Measurements from ENCODE around the gene TLN1. TPM values are rescaled to one million over a fixed set of nuclear protein-coding genes. Genes with fewer than 3 reads are reported as not detected.

TLN1 gene
- polyA plus RNA-seq, 3 donors, result 46.6 to 251 (median 93.0) TPM

DNA sequence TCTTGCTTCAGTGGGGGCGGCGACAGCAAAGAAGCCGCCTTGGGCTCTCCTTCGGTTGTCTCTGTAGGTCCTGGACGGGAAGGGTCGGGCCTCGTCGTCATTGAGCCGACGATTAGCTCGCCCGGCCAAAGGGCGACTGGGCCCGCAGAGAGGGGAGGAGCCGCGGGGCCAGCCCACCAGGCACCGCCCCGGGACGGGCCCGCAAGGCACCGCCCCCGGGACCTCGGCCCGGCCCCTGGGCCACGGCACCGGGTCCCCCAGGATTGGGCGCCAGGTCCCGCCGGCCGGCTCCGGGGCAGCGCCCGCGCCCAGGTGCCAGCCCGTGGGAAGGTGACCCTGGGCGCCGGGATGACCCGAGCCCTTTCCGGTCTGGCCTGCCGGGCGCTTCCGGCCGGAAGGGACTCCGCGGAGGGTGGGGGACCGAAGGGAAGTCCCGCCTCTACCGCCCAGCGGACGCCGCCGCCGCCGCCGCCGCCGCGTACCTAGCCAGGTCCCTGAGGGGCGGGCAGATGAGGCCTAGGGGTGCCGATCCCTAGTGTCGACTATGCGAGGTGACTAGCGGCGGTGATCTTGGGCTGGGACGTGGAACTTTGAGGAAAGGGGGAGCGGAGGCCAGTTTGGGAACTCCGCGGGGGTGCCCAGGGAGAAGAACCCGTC is 17.0 kb upstream of the TLN1 start, which contains the start of the genes GBA2 and RGP1:
Gene GBA2 (minus strand): TSS at position 371 of the 657 bp plus-strand sequence. CDS start 524 bp downstream, outside the sequence.
Gene RGP1 (plus strand): TSS at position 430 of the 657 bp plus-strand sequence. CDS start 469 bp downstream, outside the sequence.
- TF ChIP-seq, protein P1, sequence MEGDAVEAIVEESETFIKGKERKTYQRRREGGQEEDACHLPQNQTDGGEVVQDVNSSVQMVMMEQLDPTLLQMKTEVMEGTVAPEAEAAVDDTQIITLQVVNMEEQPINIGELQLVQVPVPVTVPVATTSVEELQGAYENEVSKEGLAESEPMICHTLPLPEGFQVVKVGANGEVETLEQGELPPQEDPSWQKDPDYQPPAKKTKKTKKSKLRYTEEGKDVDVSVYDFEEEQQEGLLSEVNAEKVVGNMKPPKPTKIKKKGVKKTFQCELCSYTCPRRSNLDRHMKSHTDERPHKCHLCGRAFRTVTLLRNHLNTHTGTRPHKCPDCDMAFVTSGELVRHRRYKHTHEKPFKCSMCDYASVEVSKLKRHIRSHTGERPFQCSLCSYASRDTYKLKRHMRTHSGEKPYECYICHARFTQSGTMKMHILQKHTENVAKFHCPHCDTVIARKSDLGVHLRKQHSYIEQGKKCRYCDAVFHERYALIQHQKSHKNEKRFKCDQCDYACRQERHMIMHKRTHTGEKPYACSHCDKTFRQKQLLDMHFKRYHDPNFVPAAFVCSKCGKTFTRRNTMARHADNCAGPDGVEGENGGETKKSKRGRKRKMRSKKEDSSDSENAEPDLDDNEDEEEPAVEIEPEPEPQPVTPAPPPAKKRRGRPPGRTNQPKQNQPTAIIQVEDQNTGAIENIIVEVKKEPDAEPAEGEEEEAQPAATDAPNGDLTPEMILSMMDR (IDR thresholded peaks at IDR 0.05), result no peak
- Histone ChIP-seq H2AFZ (ENCODE audit: insufficient read depth, low read depth, low read length, poor library complexity, severe bottlenecking) (peak within 1 kb of the TSS; percentile 82), H3K4me1 (ENCODE audit: control insufficient read depth in 1 of 2, insufficient read depth in 2 of 2, low read length in 2 of 2) (peaks cover 46 to 50% of the 10 kb centered on the region in 2 donors), H3K4me2 (replicated peaks; ENCODE audit: extremely low read depth, low read length, poor library complexity, severe bottlenecking) (peak within 1 kb of the TSS; percentile 97), H4K20me1 (ENCODE audit: insufficient read depth, low read length) (peaks cover 46% of the 10 kb centered on the region), H3K9me3 (replicated peaks in 1 of 2; ENCODE audit: control insufficient read depth in 1 of 2, insufficient read depth in 1 of 2, low read length in 2 of 2) (no peaks in the 10 kb centered on the region), H3K27ac (ENCODE audit: low read depth in 1 of 2, low read length in 2 of 2) (peak within 1 kb of the TSS; percentile 59 to 80), H3K79me2 (ENCODE audit: insufficient read depth, low read length) (peaks cover 52% of the 10 kb centered on the region), H3K36me3 (replicated peaks in 1 of 2; ENCODE audit: control insufficient read depth in 1 of 2, insufficient read depth in 2 of 2, low read length in 2 of 2) (peaks cover 40 to 44% of the 10 kb centered on the region in 2 donors), H3K4me3 (replicated peaks in 1 of 3; ENCODE audit: low read depth in 2 of 3, low read length in 3 of 3) (peak within 1 kb of the TSS; percentile 86 to 90 (median 89)), H3K27me3 (ENCODE audit: control insufficient read depth in 2 of 2, insufficient read depth in 2 of 2, low read length in 2 of 2) (no peaks in the 10 kb centered on the region), H3K9ac (ENCODE audit: insufficient read depth, low read length, poor library complexity, severe bottlenecking) (peak within 1 kb of the TSS; percentile 83)
- WGBS (ENCODE audit: insufficient coverage), result under 1% methylated on average over 61 of the region's 69 CpGs
- Mint-ChIP-seq H3K27ac (peak within 1 kb of the TSS; percentile 86 to 95 (median 91)), H3K4me1 (peaks cover 49% of the 10 kb centered on the region), H3K36me3 (peaks cover 46 to 62% of the 10 kb centered on the region in 2 donors), H3K9me3 (peaks cover 0 to 3% (median 0%) of the 10 kb centered on the region in 7 donors), H3K4me3 (peak within 1 kb of the TSS; percentile 95), H3K27me3 (ENCODE audit: low read depth in 3 of 3) (peaks cover 0 to 2% (median 0%) of the 10 kb centered on the region in 3 donors)
- peak; percentile 61 to 62 (median 62) for DNase-seq
- intact Hi-C loops (cut with micrococcal nuclease), result loop anchor here (2.0 to 5.0 kb wide), 2 partner anchors 16 to 142 kb away; partner anchors contain the start of genes CREB3 (in 2 of the 2), TLN1 (in 2 of the 2) and TESK1 (in 1 of the 2)

DNA sequence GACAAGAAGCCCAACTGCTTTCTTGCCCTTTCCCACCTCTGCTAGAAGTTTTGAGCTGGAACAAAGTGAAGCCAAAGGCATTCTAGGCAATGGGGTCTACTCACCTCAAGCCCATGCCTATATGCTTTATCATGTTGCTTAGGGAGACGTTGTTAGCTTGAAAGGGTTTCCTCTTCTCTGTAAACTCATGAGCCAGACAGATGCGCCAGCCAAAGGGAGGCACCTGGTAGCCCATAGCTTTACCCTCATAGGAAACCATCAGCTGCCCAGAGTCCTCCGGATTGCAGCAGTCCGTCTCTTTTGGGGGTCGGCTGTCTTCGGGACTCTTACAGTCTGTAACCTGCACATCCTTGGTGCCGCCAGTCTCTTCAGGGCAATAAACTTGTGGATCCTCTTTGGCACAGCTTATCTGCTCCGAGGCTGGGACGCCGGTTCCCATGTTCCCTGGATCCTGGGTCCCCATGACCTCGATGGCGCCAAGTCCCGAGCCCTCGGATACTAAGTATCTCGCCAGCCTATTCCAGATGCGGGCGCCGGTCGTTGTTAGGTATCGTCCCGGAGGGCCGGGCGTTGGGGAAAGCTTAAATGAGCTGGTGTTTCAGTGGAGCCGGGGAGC is 16.4 kb upstream of the TLN1 start:
- H3K4me3 Mint-ChIP-seq, result peak overlapping the region; percentile 91 to 95
- peaks cover 45 to 62% of the 10 kb centered on the region in 2 donors for H3K36me3 Mint-ChIP-seq
- Histone ChIP-seq H3K27me3 (ENCODE audit: control insufficient read depth in 2 of 2, insufficient read depth in 2 of 2, low read length in 2 of 2) (no peaks in the 10 kb centered on the region), H3K79me2 (ENCODE audit: insufficient read depth, low read length) (peaks cover 52% of the 10 kb centered on the region), H2AFZ (ENCODE audit: insufficient read depth, low read depth, low read length, poor library complexity, severe bottlenecking) (peak overlapping the region; percentile 82), H3K4me1 (ENCODE audit: control insufficient read depth in 1 of 2, insufficient read depth in 2 of 2, low read length in 2 of 2) (peaks cover 53 to 57% of the 10 kb centered on the region in 2 donors), H3K9me3 (replicated peaks in 1 of 2; ENCODE audit: control insufficient read depth in 1 of 2, insufficient read depth in 1 of 2, low read length in 2 of 2) (no peaks in the 10 kb centered on the region), H4K20me1 (ENCODE audit: insufficient read depth, low read length) (peaks cover 52% of the 10 kb centered on the region), H3K9ac (ENCODE audit: insufficient read depth, low read length, poor library complexity, severe bottlenecking) (peak overlapping the region; percentile 83), H3K4me2 (replicated peaks; ENCODE audit: extremely low read depth, low read length, poor library complexity, severe bottlenecking) (peak overlapping the region; percentile 97), H3K36me3 (replicated peaks in 1 of 2; ENCODE audit: control insufficient read depth in 1 of 2, insufficient read depth in 2 of 2, low read length in 2 of 2) (peaks cover 34 to 43% of the 10 kb centered on the region in 2 donors), H3K4me3 (replicated peaks in 1 of 3; ENCODE audit: low read depth in 2 of 3, low read length in 3 of 3) (peak overlapping the region; percentile 86 to 90 (median 89)), H3K27ac (ENCODE audit: low read depth in 1 of 2, low read length in 2 of 2) (peak overlapping the region; percentile 59 to 80)
- intact Hi-C loops (cut with micrococcal nuclease), result loop anchor here (2.0 to 5.0 kb wide), 2 partner anchors 16 to 141 kb away; partner anchors contain the start of genes CREB3 (in 2 of the 2), TLN1 (in 2 of the 2) and TESK1 (in 1 of the 2)
- H3K9me3 Mint-ChIP-seq, result no peaks in the 10 kb centered on the region
- H3K27me3 Mint-ChIP-seq (ENCODE audit: low read depth in 3 of 3), result no peaks in the 10 kb centered on the region
- TF ChIP-seq, protein P1 (IDR thresholded peaks at IDR 0.05), result no peak
- peak overlapping the region; percentile 86 to 95 (median 91) for H3K27ac Mint-ChIP-seq
- under 1% methylated on average over 23 of the region's 24 CpGs for WGBS (ENCODE audit: insufficient coverage)
- H3K4me1 Mint-ChIP-seq, result peaks cover 56% of the 10 kb centered on the region
- no peak for DNase-seq

All from CD14-positive monocyte (primary cell).